IMR-90 (cell line): ENCODE measurements around the gene NPHS1. TPM values are rescaled to one million over a fixed set of nuclear protein-coding genes. Genes with fewer than 3 reads are reported as not detected.

Source experiments
- ATAC-seq: fragments of 200-7000 bp; cut with Tn5 transposase; 2 replicates; pipeline ENCODE4 v1.9.1; 2020; ENCODE audit warnings: low read depth, mild to moderate bottlenecking, moderate library complexity
- BruUV-seq: library from RNA; stranded (reverse); fragments of 400-500 nt; replicated peaks from 2 replicates; lab custom pipeline; 2021; lab: Mats Ljungman, UMichigan
- CTCF ChIA-PET: fragments of 300-600 bp; formaldehyde crosslinking; extraction: SDS; loops from one replicate; lab custom pipeline; 2021; ENCODE audit warnings: antibody characterized with exemption; lab: Yijun Ruan, JAX
- POLR2A ChIA-PET: fragments of 300-600 bp; sonication (Branson Sonifier 250); formaldehyde crosslinking; loops from one replicate; lab custom pipeline; 2022; ENCODE audit warnings: antibody characterized with exemption; ENCODE audit not compliant: unreplicated experiment; lab: Charles Lee
- DNase-seq: peaks from one replicate; pipeline ENCODE4 v3.0.0; 2013
- H2AFZ ChIP-seq: replicated peaks from 2 replicates; pipeline ENCODE3; 2013; ENCODE audit warnings: low read length, mild to moderate bottlenecking; ENCODE audit not compliant: poor library complexity
- H2AK5ac ChIP-seq: 2 replicates; pipeline ENCODE4 v1.6.1; 2013; ENCODE audit warnings: low read depth, low read length, inconsistent platforms
- H2AK9ac ChIP-seq: replicated peaks from 2 replicates; pipeline ENCODE3; 2013; ENCODE audit warnings: mild to moderate bottlenecking, low read depth, low read length, moderate library complexity; ENCODE audit not compliant: poor library complexity
- H2BK120ac ChIP-seq: 2 replicates; pipeline ENCODE4 v1.6.1; 2013; ENCODE audit warnings: low read depth, low read length, inconsistent platforms
- H2BK15ac ChIP-seq: 3 replicates; pipeline ENCODE4 v1.6.1; 2013; ENCODE audit warnings: low read depth, low read length, inconsistent platforms
- H2BK20ac ChIP-seq: 2 replicates; pipeline ENCODE4 v1.6.1; 2013; ENCODE audit warnings: low read depth, mild to moderate bottlenecking, inconsistent platforms, low read length, moderate library complexity
- H2BK5ac ChIP-seq: 2 replicates; pipeline ENCODE4 v1.6.1; 2013; ENCODE audit warnings: mild to moderate bottlenecking, low read depth, low read length, inconsistent platforms; ENCODE audit not compliant: poor library complexity, severe bottlenecking
- H3K14ac ChIP-seq: replicated peaks from 2 replicates; pipeline ENCODE4 v1.6.1; 2013; ENCODE audit warnings: low read depth, low read length, inconsistent platforms
- H3K18ac ChIP-seq: 2 replicates; pipeline ENCODE4 v1.6.1; 2013; ENCODE audit warnings: low read depth, low read length, control low read depth
- H3K23ac ChIP-seq: 2 replicates; pipeline ENCODE4 v1.6.1; 2013; ENCODE audit warnings: low read depth, low read length, inconsistent platforms
- H3K27ac ChIP-seq: 2 replicates; pipeline ENCODE4 v1.5.1; 2013; ENCODE audit warnings: mild to moderate bottlenecking, control low read depth, low read length; ENCODE audit not compliant: insufficient read depth
- H3K27me3 ChIP-seq: 2 replicates; pipeline ENCODE4 v1.6.1; 2013; ENCODE audit warnings: low read length; ENCODE audit not compliant: control insufficient read depth, insufficient read depth
- H3K36me3 ChIP-seq: 2 replicates; pipeline ENCODE4 v1.6.1; 2013; ENCODE audit warnings: low read length, mixed read lengths; ENCODE audit not compliant: control insufficient read depth, insufficient read depth
- H3K4ac ChIP-seq: 2 replicates; pipeline ENCODE4 v1.6.1; 2013; ENCODE audit warnings: low read depth, low read length, inconsistent platforms
- H3K4me1 ChIP-seq: 2 replicates; pipeline ENCODE4 v1.6.1; 2013; ENCODE audit warnings: low read length, mixed read lengths; ENCODE audit not compliant: control insufficient read depth, insufficient read depth
- H3K4me2 ChIP-seq: 2 replicates; pipeline ENCODE4 v1.6.1; 2013; ENCODE audit warnings: low read depth, mild to moderate bottlenecking, control low read depth, low read length, moderate library complexity
- H3K4me3 ChIP-seq: 2 replicates; pipeline ENCODE4 v1.5.1; 2013; ENCODE audit warnings: low read depth, mild to moderate bottlenecking, control low read depth, low read length, moderate library complexity; ENCODE audit not compliant: insufficient read depth
- H3K56ac ChIP-seq: 2 replicates; pipeline ENCODE4 v1.6.1; 2013; ENCODE audit warnings: low read length, inconsistent platforms; ENCODE audit not compliant: insufficient read depth; ENCODE audit errors: extremely low read depth
- H3K79me1 ChIP-seq, 2 experiments: 2 replicates each; pipeline ENCODE4 v1.6.1; 2013; ENCODE audit warnings: low read length in 2 of 2, inconsistent platforms in 1 of 2, low read depth in 1 of 2
- H3K9ac ChIP-seq: 2 replicates; pipeline ENCODE4 v1.6.1; 2013; ENCODE audit warnings: low read depth, low read length, control low read depth
- H3K9me1 ChIP-seq: 2 replicates; pipeline ENCODE4 v1.6.1; 2013; ENCODE audit warnings: low read length, inconsistent platforms; ENCODE audit not compliant: insufficient read depth
- H3K9me3 ChIP-seq: 2 replicates; pipeline ENCODE4 v1.6.1; 2013; ENCODE audit warnings: low read length; ENCODE audit not compliant: control insufficient read depth, insufficient read depth
- H4K20me1 ChIP-seq: 2 replicates; pipeline ENCODE4 v1.6.1; 2013; ENCODE audit warnings: low read length, inconsistent platforms; ENCODE audit not compliant: insufficient read depth
- H4K5ac ChIP-seq: 2 replicates; pipeline ENCODE4 v1.6.1; 2013; ENCODE audit warnings: mild to moderate bottlenecking, low read depth, low read length, control low read depth
- H4K8ac ChIP-seq, 2 experiments: 2 replicates each; pipeline ENCODE4 v1.6.1; 2013; ENCODE audit warnings: low read depth in 2 of 2, low read length in 2 of 2, control low read depth in 1 of 2, inconsistent platforms in 1 of 2
- H4K91ac ChIP-seq: 2 replicates; pipeline ENCODE4 v1.6.1; 2013; ENCODE audit warnings: low read depth, low read length, inconsistent platforms; ENCODE audit not compliant: insufficient read depth
- BHLHE40 ChIP-seq: fragments of 150-350 bp; IDR thresholded peaks from 2 replicates; pipeline ENCODE4 v1.6.1; 2016; ENCODE audit warnings: mild to moderate bottlenecking, low read depth, low read length
- CEBPB ChIP-seq: IDR thresholded peaks from 2 replicates; pipeline ENCODE4 v1.6.1; 2012; ENCODE audit warnings: low read depth, low read length, improper control_type of control experiment
- CHD1 ChIP-seq: IDR thresholded peaks from 2 replicates; pipeline ENCODE4 v1.6.1; 2012; ENCODE audit warnings: low read depth, low read length, improper control_type of control experiment
- CTCF ChIP-seq: conservative IDR thresholded peaks from 2 replicates; pipeline ENCODE4 v1.5.1; 2012; ENCODE audit warnings: mild to moderate bottlenecking, low read depth, low read length, improper control_type of control experiment
- FOS ChIP-seq: fragments of 150-350 bp; IDR thresholded peaks from 2 replicates; pipeline ENCODE4 v1.6.1; 2016; ENCODE audit warnings: low read depth, low read length
- MAFK ChIP-seq: IDR thresholded peaks from 2 replicates; pipeline ENCODE4 v1.6.1; 2012; ENCODE audit warnings: low read depth, low read length, improper control_type of control experiment
- MAZ ChIP-seq: IDR thresholded peaks from 2 replicates; pipeline ENCODE4 v1.6.1; 2012; ENCODE audit warnings: low read depth, mild to moderate bottlenecking, low read length, improper control_type of control experiment, moderate library complexity, borderline replicate concordance
- MXI1 ChIP-seq: IDR thresholded peaks from 2 replicates; pipeline ENCODE4 v1.6.1; 2012; ENCODE audit warnings: low read depth, mild to moderate bottlenecking, low read length, moderate library complexity, borderline replicate concordance
- NFE2L2 ChIP-seq: fragments of 150-350 bp; IDR thresholded peaks from 2 replicates; pipeline ENCODE4 v1.6.1; 2016; ENCODE audit warnings: low read depth, mild to moderate bottlenecking, low read length
- POLR2A ChIP-seq: IDR thresholded peaks from 2 replicates; pipeline ENCODE4 v1.6.1; 2012; ENCODE audit warnings: mild to moderate bottlenecking, low read depth, low read length
- RCOR1 ChIP-seq: IDR thresholded peaks from 2 replicates; pipeline ENCODE4 v1.6.1; 2012; ENCODE audit warnings: mild to moderate bottlenecking, low read length, improper control_type of control experiment; ENCODE audit not compliant: insufficient replicate concordance
- RFX5 ChIP-seq: IDR thresholded peaks from 2 replicates; pipeline ENCODE4 v1.8.0; 2012; ENCODE audit warnings: low read depth, mild to moderate bottlenecking, low read length, moderate library complexity
- USF2 ChIP-seq: fragments of 150-350 bp; IDR thresholded peaks from 2 replicates; pipeline ENCODE4 v1.6.1; 2017; ENCODE audit warnings: mild to moderate bottlenecking, antibody characterized with exemption, low read length, low read depth
- WGBS, 2 experiments: methylation state at CpG; one replicate each; pipeline versions ENCODE4 v1.1.5 to v1.1.7; 2013; ENCODE audit warnings: missing lambda C conversion rate in 2 of 2; ENCODE audit not compliant: insufficient read length in 1 of 2; ENCODE audit errors: extremely low coverage in 2 of 2; 5-methylcytosine and 5-hydroxymethylcytosine counted together
- dilution Hi-C: fragments of 300-500 bp; cut with HindIII; formaldehyde crosslinking; loops from one replicate; pipeline ENCODE4 v1.14.3; 2018; ENCODE audit warnings: low sequenced_read_pairs; ENCODE audit not compliant: unreplicated experiment
- in situ Hi-C: fragments of 300-500 bp; cut with MboI; formaldehyde crosslinking; loops from 3 replicates; pipeline ENCODE4 v1.14.3; 2019; ENCODE audit warnings: low sequenced_read_pairs, inconsistent platforms, mixed read lengths
- intact Hi-C: fragments of 100-400 bp; cut with micrococcal nuclease; formaldehyde crosslinking; loops from 2 replicates; pipeline ENCODE4 v1.10.0; 2022
- polyA plus RNA-seq, 3 experiments: library from polyadenylated mRNA; depleted of rRNA; stranded (reverse); fragments of >200 nt; gene quantifications; 2 replicates each; pipeline ENCODE4 v1.2.3, GENCODE V29; 2012; ENCODE audit warnings: low replicate concordance in 1 of 3
- total RNA-seq: library from RNA; depleted of rRNA; stranded (reverse); fragments of >200 nt; gene quantifications from 2 replicates; pipeline ENCODE4 v1.2.3, GENCODE V29; 2012
- TF ChIP-seq, protein P1 (sequence below): fragments of 150-350 bp; IDR thresholded peaks from 2 replicates; pipeline ENCODE4 v1.6.1; 2016; ENCODE audit warnings: low read depth, mild to moderate bottlenecking, low read length, moderate library complexity, borderline replicate concordance

Gene NPHS1
- total and polyA plus RNA-seq, 2 of the 4 experiments (the other 2 are of a cell fraction), result not detected

GRCh38 chr19:35779033-35779432 is 73.3 kb downstream of the NPHS1 start:
- Histone ChIP-seq H3K14ac (no peak overlapping the region), H2AK5ac (no peak overlapping the region), H4K5ac (no peak overlapping the region), H3K9ac (no peak overlapping the region), H4K8ac (no peak overlapping the region), H3K18ac (no peak overlapping the region), H3K9me3 (no peaks in the 10 kb centered on the region), H4K91ac (no peak overlapping the region), H3K4ac (no peak overlapping the region), H2BK15ac (no peak overlapping the region), H2BK120ac (no peak overlapping the region), H2BK5ac (no peak overlapping the region), H2BK20ac (no peak overlapping the region), H3K4me1 (peaks cover 6% of the 10 kb centered on the region), H3K79me1 (peaks cover 7 to 18% of the 10 kb centered on the region in 2 experiments), H3K4me3 (no peak overlapping the region), H4K20me1 (no peaks in the 10 kb centered on the region), H3K23ac (no peak overlapping the region), H3K4me2 (no peak overlapping the region), H3K27me3 (no peaks in the 10 kb centered on the region), H2AFZ (no peak overlapping the region), H3K27ac (no peak overlapping the region), H2AK9ac (no peak overlapping the region), H3K36me3 (peaks cover 16% of the 10 kb centered on the region), H3K9me1 (peaks cover 6% of the 10 kb centered on the region; the same call in 1 of the 2 replicates), H3K56ac (no peak overlapping the region)
- BruUV-seq, result no TSS peak
- WGBS, 2 experiments, result 93% methylated on average over 3 of the region's 8 CpGs; no CpG with 5 or more reads in 1 of the 2 experiments
- intact Hi-C loops, result no loop called here
- TF ChIP-seq CEBPB, result no peak
- no peak for TF ChIP-seq RFX5
- no peak for TF ChIP-seq BHLHE40
- no peak for TF ChIP-seq MXI1
- no peak for TF ChIP-seq USF2
- TF ChIP-seq FOS, result no peak
- no peak for TF ChIP-seq RCOR1
- no peak for TF ChIP-seq NFE2L2
- TF ChIP-seq, protein P1, sequence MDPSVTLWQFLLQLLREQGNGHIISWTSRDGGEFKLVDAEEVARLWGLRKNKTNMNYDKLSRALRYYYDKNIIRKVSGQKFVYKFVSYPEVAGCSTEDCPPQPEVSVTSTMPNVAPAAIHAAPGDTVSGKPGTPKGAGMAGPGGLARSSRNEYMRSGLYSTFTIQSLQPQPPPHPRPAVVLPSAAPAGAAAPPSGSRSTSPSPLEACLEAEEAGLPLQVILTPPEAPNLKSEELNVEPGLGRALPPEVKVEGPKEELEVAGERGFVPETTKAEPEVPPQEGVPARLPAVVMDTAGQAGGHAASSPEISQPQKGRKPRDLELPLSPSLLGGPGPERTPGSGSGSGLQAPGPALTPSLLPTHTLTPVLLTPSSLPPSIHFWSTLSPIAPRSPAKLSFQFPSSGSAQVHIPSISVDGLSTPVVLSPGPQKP, result no peak
- no peak for TF ChIP-seq MAZ
- no peak for TF ChIP-seq CHD1
- TF ChIP-seq MAFK, result no peak
- no peak for TF ChIP-seq CTCF
- no peak for TF ChIP-seq POLR2A
- ATAC-seq, result no peak
- dilution Hi-C loops, result no loop called here
- CTCF ChIA-PET, result no interaction called here
- POLR2A ChIA-PET, result no interaction called here
- DNase-seq, result no peak
- in situ Hi-C loops, result no loop called here
